IPS-18c (cell line): ENCODE measurements around the gene FBXL19.
"Not testable (repeated sequence)": the region's sequence is repeated elsewhere in the genome, so short reads cannot be mapped to it uniquely, and the experiment has no call there.

Experiments
- H3K4me3 ChIP-seq: 2 replicates; pipeline ENCODE4 v1.7.0; 2013; ENCODE audit warnings: low read depth, mild to moderate bottlenecking, low read length, moderate library complexity; ENCODE audit not compliant: insufficient read depth
- H3K9me3 ChIP-seq: one replicate; pipeline ENCODE4 v1.6.1; 2013; ENCODE audit warnings: mild to moderate bottlenecking, low read length, moderate library complexity; ENCODE audit not compliant: control insufficient read depth, insufficient read depth

FBXL19 gene

GRCh38 chr16:30928390-30928789 lies 5.0 kb downstream of the FBXL19 start:
- peaks cover 3% of the 10 kb centered on the region for H3K9me3 ChIP-seq
- H3K4me3 ChIP-seq: no peak overlapping the region

- H3K9me3 ChIP-seq: peaks cover 3% of the 10 kb centered on the region
- no peak overlapping the region for H3K4me3 ChIP-seq
Observed at GRCh38 chr16:30929167-30929566, 5.8 kb downstream of the FBXL19 start.

GRCh38 chr16:30930160-30930571 lies 6.8 kb downstream of the FBXL19 start:
- Histone ChIP-seq H3K9me3 (peaks cover 3% of the 10 kb centered on the region), H3K4me3 (no peak overlapping the region)

GRCh38 chr16:30931068-30931650 lies 7.8 kb downstream of the FBXL19 start:
- Histone ChIP-seq H3K9me3 (peaks cover 3% of the 10 kb centered on the region), H3K4me3 (no peak overlapping the region)

- Histone ChIP-seq H3K4me3 (no peak overlapping the region), H3K9me3 (no peaks in the 10 kb centered on the region)
Observed at GRCh38 chr16:30934827-30935557, 11.6 kb downstream of the FBXL19 start.

GRCh38 chr16:30937692-30938091 lies 14.3 kb downstream of the FBXL19 start:
- H3K4me3 ChIP-seq: no peak overlapping the region
- no peaks in the 10 kb centered on the region for H3K9me3 ChIP-seq

GRCh38 chr16:30939571-30939970 lies 16.2 kb downstream of the FBXL19 start:
- not testable (repeated sequence) for H3K9me3 ChIP-seq, H3K4me3 ChIP-seq

GRCh38 chr16:30941600-30942425 lies 18.4 kb downstream of the FBXL19 start:
- H3K9me3 ChIP-seq: no peaks in the 10 kb centered on the region
- H3K4me3 ChIP-seq: no peak overlapping the region

- H3K4me3 ChIP-seq: no peak overlapping the region
- no peaks in the 10 kb centered on the region for H3K9me3 ChIP-seq
Observed at GRCh38 chr16:30942426-30942806, 19.0 kb downstream of the FBXL19 start.

- Histone ChIP-seq H3K9me3 (no peaks in the 10 kb centered on the region), H3K4me3 (no peak overlapping the region)
Observed at GRCh38 chr16:30944352-30944751, 21.0 kb downstream of the FBXL19 start.

- no peak overlapping the region for H3K4me3 ChIP-seq
Observed at GRCh38 chr16:30946671-30947540, 23.5 kb downstream of the FBXL19 start.

GRCh38 chr16:30947541-30947858 lies 24.1 kb downstream of the FBXL19 start:
- H3K9me3 ChIP-seq: no peaks in the 10 kb centered on the region
- peak overlapping the region; percentile 58 for H3K4me3 ChIP-seq

More at GRCh38 chr16:30946671-30947540, 23.5 kb downstream of the FBXL19 start:
- no peaks in the 10 kb centered on the region for H3K9me3 ChIP-seq

- H3K9me3 ChIP-seq: no peaks in the 10 kb centered on the region
- peak overlapping the region; percentile 78 for H3K4me3 ChIP-seq
Observed at GRCh38 chr16:30947859-30948666, 24.7 kb downstream of the FBXL19 start.

- peak within 1 kb of the TSS; percentile 78 for H3K4me3 ChIP-seq
Observed at GRCh38 chr16:30948667-30949649, 25.6 kb downstream of the FBXL19 start, which contains the start of gene ORAI3. Gene ORAI3 (plus strand): TSS chr16:30949068. CDS start chr16:30949290, 222 bp downstream.

GRCh38 chr16:30949650-30950515 lies 26.5 kb downstream of the FBXL19 start:
- Histone ChIP-seq H3K9me3 (no peaks in the 10 kb centered on the region), H3K4me3 (peak overlapping the region; percentile 78)

More at GRCh38 chr16:30948667-30949649, 25.6 kb downstream of the FBXL19 start, which contains the start of gene ORAI3:
- no peaks in the 10 kb centered on the region for H3K9me3 ChIP-seq
